ENCODE data around the gene SYT2.

- TF ChIP-seq CTCF (conservative IDR thresholded peaks at IDR 0.05 in 1 of 2, IDR thresholded peaks at IDR 0.05 in 1 of 2; ENCODE audit: extremely low read depth in 1 of 2, insufficient read depth in 1 of 2, low read depth in 1 of 2, low read length in 2 of 2) (no peak), EZH2 (IDR thresholded peaks at IDR 0.05; ENCODE audit: borderline replicate concordance, low read length) (no peak)
Observed at GRCh38 chr1:202547215-202547614, 163.0 kb downstream of the SYT2 start.

Measured in mammary epithelial cell (primary cell).